SIG-M5 treated with dmso at 0.1 percent for 504 hours (cell line): ENCODE results near the gene PLCB1.
A peak's percentile ranks its signal among the peaks of the same experiment; 100 is the strongest.

Experiments
- DNase-seq: peaks from one replicate; lab custom pipeline; 2025; ENCODE audit not compliant: unreplicated experiment; lab: John Stamatoyannopoulos, UW

PLCB1 gene

GRCh38 chr20:8474027-8474668, 342.1 kb downstream of the PLCB1 start:
- DNase-seq: peak; percentile 7

- peak; percentile 98 for DNase-seq
Measured at GRCh38 chr20:8476021-8476420, 344.0 kb downstream of the PLCB1 start.

- DNase-seq: no peak
Measured at GRCh38 chr20:8480597-8480996, 348.5 kb downstream of the PLCB1 start.

GRCh38 chr20:8487696-8488095, 355.6 kb downstream of the PLCB1 start:
- no peak for DNase-seq

- DNase-seq: no peak
Measured at GRCh38 chr20:8489094-8489883, 357.2 kb downstream of the PLCB1 start.

- DNase-seq: no peak
Measured at GRCh38 chr20:8490076-8490830, 358.2 kb downstream of the PLCB1 start.

- no peak for DNase-seq
Measured at GRCh38 chr20:8492173-8492572, 360.1 kb downstream of the PLCB1 start.

GRCh38 chr20:8498571-8498970, 366.5 kb downstream of the PLCB1 start:
- no peak for DNase-seq

- DNase-seq: no peak
Measured at GRCh38 chr20:8504030-8504429, 372.0 kb downstream of the PLCB1 start.

- DNase-seq: no peak
Measured at GRCh38 chr20:8505476-8506200, 373.6 kb downstream of the PLCB1 start.

GRCh38 chr20:8507231-8507630, 375.2 kb downstream of the PLCB1 start:
- DNase-seq: no peak

GRCh38 chr20:8509809-8510208, 377.7 kb downstream of the PLCB1 start:
- no peak for DNase-seq

GRCh38 chr20:8510808-8511207, 378.7 kb downstream of the PLCB1 start:
- DNase-seq: no peak

GRCh38 chr20:8512003-8512402, 379.9 kb downstream of the PLCB1 start:
- no peak for DNase-seq

GRCh38 chr20:8515810-8516435, 383.9 kb downstream of the PLCB1 start:
- no peak for DNase-seq

GRCh38 chr20:8518878-8519277, 386.8 kb downstream of the PLCB1 start:
- no peak for DNase-seq

GRCh38 chr20:8519887-8520286, 387.8 kb downstream of the PLCB1 start:
- DNase-seq: no peak

GRCh38 chr20:8522168-8522567, 390.1 kb downstream of the PLCB1 start:
- DNase-seq: no peak

GRCh38 chr20:8523684-8524083, 391.6 kb downstream of the PLCB1 start:
- DNase-seq: no peak

- no peak for DNase-seq
Measured at GRCh38 chr20:8524101-8525016, 392.3 kb downstream of the PLCB1 start.
